Fibroblast of peridontal ligament (primary cell): ENCODE data around the gene TMEM87A.
"Not testable (repeated sequence)": the region's sequence is repeated elsewhere in the genome, so short reads cannot be mapped to it uniquely, and the experiment has no call there.

Experiments used
- DNase-seq: peaks from one replicate; pipeline ENCODE4 v3.0.0-alpha.2; 2010; ENCODE audit errors: extremely low read depth

Gene TMEM87A, protein sequence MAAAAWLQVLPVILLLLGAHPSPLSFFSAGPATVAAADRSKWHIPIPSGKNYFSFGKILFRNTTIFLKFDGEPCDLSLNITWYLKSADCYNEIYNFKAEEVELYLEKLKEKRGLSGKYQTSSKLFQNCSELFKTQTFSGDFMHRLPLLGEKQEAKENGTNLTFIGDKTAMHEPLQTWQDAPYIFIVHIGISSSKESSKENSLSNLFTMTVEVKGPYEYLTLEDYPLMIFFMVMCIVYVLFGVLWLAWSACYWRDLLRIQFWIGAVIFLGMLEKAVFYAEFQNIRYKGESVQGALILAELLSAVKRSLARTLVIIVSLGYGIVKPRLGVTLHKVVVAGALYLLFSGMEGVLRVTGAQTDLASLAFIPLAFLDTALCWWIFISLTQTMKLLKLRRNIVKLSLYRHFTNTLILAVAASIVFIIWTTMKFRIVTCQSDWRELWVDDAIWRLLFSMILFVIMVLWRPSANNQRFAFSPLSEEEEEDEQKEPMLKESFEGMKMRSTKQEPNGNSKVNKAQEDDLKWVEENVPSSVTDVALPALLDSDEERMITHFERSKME

GRCh38 chr15:42272939-42273899, at the start of gene TMEM87A, which contains the start of gene GANC:
Gene TMEM87A (minus strand): TSS chr15:42273433. CDS start chr15:42273398, 35 bp downstream.
Gene GANC (plus strand): TSS chr15:42273201. CDS start chr15:42274482, 1,281 bp downstream.
- peak; percentile 99 for DNase-seq

DNA sequence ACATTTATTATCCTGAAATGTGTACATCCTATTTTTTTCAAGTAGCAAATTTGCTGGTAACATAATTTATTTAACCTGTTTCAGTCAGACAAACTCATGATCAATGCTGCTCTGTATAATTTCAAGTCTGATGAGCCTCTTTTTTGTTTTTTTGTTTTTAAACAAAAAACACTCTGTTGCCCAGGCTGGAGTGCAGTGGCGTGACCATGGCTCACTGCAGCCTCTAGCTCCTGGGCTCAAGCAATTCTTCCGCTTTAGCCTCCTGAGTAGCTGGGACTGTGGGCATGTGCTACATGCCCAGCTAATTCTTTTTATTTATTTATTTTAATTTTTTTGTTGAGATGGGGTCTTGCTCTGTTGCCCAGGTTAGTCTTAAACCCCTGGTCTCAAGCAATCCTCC, 46.0 kb upstream of the TMEM87A start:
- no peak for DNase-seq

DNA sequence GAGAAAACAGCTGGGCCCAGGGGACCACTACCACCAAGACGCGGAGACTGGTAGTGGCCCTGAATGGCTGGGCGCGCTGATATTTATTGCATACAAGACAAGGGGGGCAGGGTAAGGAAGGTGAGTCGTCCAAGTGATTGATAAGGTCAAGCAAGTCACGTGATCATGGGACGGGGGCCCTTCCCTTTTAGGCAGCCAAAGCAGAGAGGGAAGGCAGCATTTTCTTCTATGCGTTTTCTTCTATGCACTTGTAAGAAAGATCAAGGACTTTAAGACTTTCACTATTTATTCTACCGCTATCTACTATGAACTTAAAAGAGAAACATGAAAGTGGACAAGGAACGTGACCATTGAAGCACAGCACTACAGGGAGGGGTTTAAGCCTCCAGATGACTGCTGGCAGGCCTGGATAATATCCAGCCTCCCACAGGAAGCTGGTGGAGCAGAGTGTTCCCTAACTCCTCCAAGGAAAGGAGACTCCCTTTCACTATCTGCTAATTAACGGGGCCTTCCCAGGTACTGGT, 43.1 kb upstream of the TMEM87A start:
- not testable (repeated sequence) for DNase-seq

GRCh38 chr15:42315521-42315920, 42.3 kb upstream of the TMEM87A start:
- DNase-seq, result peak; percentile 20

- no peak for DNase-seq
Observed at GRCh38 chr15:42314818-42315217, 41.6 kb upstream of the TMEM87A start.

DNA sequence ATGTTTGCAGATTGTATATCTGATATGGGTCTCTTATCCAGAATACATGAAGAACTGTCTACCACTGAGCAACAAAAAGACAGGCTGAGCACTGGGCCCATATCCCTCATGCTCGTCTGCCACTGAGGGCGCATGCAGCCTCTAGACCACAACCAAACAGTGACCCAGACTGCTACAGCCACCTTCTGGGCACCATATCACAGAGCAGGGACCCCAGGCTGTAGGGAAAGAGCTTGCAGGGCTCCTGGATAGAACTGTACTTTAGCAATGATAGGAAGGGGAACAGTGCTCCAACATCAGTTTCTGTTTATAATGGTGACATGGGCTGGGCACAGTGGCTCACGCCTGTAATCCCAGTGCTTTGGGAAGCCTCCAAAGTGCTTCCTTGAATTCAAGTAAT, 40.2 kb upstream of the TMEM87A start:
- DNase-seq, result no peak

GRCh38 chr15:42306681-42307080, 33.4 kb upstream of the TMEM87A start:
- no peak for DNase-seq

DNA sequence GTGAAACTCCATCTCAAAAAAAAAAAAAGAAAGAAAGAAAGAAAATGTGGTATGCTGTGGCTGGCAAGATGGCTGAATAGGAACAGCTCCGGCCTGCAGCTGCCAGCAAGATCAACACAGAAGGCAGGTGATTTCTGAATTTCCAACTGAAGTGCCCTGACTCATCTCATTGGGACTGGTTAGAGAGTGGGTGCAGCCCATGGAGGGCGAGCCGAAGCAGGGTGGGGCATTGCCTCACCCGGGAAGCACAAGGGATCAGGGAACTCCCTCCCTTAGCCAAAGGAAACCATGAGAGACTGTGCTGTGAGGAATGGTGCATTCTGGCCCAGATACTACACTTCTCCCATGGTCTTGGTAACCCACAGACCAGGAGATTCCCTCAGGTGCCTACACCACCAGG, 27.8 kb upstream of the TMEM87A start:
- not testable (repeated sequence) for DNase-seq

DNA sequence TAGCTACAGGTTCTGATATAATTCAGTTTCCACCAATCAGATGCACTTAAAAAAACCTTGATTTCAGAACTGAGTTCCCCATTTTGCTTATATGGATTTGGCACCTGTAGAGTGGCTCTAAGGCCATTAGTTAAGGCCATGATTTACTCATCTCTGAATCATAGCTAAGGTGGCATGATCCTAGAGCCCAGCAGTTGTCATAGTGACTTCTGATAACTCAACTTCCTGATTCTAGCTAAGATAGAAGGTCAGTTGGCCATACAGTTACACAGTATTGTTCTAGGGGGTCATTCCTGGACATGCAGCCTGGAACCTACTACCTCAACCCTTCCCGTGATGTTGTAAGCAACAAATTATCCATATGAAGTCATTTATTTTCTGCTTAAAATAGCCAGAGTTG, 15.9 kb upstream of the TMEM87A start:
- DNase-seq, result no peak

- no peak for DNase-seq
Observed at GRCh38 chr15:42287931-42288330, 14.7 kb upstream of the TMEM87A start.

DNA sequence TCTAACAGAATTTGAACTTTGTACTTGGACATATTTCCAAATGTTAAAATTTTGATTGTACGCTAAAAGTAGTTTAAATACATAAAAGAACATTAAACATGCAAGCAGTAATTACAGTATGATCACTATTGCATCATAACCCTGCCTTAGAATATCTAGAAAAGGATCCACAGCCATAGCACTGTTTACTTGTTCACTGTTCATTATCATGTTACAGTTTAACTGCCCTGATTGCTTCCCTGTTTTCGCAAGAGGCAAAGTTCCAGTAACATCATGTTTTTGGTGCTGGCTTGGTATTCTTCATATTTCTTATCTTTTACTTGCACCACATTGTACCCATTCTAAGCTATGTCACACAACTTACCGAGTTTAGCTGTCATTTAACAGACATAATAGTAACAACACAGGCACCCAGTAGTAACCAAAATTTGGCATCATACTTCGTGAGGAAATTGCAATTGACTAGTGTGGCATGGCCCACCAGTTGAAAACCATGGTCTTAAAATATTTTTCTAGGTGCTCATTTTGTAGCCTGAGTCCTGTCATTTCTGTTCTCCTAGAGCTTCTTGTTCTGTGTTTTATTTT, 13.3 kb upstream of the TMEM87A start:
- DNase-seq, result peak; percentile 83

DNA sequence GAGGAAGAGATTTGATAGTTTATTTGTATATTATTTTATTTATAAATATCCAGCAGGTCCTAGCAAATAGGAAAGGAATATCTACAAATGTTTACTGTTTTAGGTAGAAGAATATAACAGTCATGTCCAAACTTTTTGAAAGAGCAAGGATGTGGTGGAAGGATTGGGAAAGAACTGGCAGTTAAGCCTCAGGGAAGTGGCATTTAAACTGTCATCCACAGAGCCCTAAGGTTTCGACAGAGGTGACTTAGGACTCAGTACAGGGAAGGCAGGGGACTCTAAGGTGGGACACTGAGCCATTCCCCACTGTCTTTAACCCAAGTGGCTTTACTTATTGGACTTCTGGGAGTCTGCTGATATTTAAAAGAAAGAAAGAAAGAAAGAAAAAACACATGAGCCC, 11.8 kb upstream of the TMEM87A start:
- DNase-seq, result peak; percentile 11

- no peak for DNase-seq
Observed at GRCh38 chr15:42284551-42284950, 11.3 kb upstream of the TMEM87A start.

- no peak for DNase-seq
Observed at GRCh38 chr15:42283671-42284070, 10.4 kb upstream of the TMEM87A start.

GRCh38 chr15:42282926-42283325, 9.7 kb upstream of the TMEM87A start:
- no peak for DNase-seq

DNA sequence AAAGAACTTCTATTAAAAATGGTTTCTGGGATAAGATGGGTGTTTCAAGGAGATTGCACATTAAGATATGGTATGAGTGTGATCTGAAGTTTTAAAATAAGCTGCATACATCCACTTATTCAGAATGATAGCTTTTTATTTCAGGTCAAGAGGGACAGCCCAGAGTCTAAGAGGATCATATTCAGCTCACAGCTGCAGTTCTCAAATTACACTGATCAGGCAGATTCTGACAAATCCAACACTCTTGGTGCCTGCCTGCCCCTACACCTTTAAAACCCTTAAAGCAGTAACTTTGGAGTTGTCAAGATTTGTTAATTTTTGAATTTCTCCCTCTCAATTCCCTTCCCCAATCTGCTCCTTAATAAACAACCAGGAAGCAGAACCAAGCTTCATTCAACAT, 9.1 kb upstream of the TMEM87A start:
- DNase-seq, result no peak

DNA sequence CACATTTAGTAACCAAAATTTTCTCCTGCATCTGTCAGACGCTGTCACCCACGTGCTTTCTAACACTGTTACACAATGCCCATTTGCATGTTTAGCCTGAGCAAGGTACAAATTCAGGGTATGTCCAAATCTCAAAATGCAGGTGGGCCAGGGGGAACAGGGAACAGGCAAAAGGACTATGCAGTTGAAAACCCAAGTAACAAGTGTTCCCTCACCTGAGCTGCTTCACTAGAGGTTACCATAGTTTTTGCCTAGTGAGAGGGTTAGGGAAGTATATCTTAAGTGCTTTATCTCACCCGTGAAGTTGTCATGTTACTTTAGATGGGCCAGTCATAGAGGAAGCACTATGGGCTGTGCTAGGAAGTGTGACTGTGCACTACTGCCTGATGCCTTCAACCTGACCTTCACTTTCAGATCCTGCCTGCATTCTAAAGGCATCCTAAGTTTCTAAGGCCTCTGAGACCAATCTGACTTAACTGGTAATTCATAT, 6.0 kb upstream of the TMEM87A start:
- no peak for DNase-seq

- no peak for DNase-seq
Observed at GRCh38 chr15:42276762-42277161, 3.5 kb upstream of the TMEM87A start.

GRCh38 chr15:42275780-42276391, 2.7 kb upstream of the TMEM87A start:
- peak; percentile 19 for DNase-seq

DNA sequence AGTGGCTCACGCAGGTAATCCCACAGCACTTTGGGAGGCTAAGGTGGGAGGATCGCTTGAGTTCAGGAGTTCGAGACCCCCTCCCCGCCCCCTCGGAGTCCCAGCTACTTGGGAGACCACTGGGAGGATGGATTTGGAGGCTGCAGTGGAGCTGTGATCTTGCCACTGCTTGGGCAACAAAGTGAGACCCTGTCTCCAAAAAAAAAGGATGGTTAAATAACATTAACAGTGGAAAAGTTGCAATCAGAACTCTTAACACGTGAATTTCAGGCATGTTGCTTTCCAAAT, 1.4 kb upstream of the TMEM87A start:
- peak; percentile 3 for DNase-seq
